ENCODE data around the gene PBX1. TPM values are rescaled to one million over a fixed set of nuclear protein-coding genes. Genes with fewer than 3 reads are reported as not detected.
"Not testable (repeated sequence)": the region's sequence is repeated elsewhere in the genome, so short reads cannot be mapped to it uniquely, and the experiment has no call there.

Gene PBX1
- total RNA-seq, 1 donor from 2014 or later: 87.2 TPM

GRCh38 chr1:164589961-164590507, 31.1 kb downstream of the PBX1 start:
- no peak for DNase-seq (ENCODE audit: low spot score)

GRCh38 chr1:164590592-164590991, 31.6 kb downstream of the PBX1 start:
- no peak for DNase-seq (ENCODE audit: low spot score)

GRCh38 chr1:164591858-164592257, 32.9 kb downstream of the PBX1 start:
- DNase-seq (ENCODE audit: low spot score): no peak

- DNase-seq (ENCODE audit: low spot score): no peak
Observed at GRCh38 chr1:164592634-164593033, 33.6 kb downstream of the PBX1 start.

- DNase-seq (ENCODE audit: low spot score): no peak
Observed at GRCh38 chr1:164595212-164595611, 36.2 kb downstream of the PBX1 start.

- no peak for DNase-seq (ENCODE audit: low spot score)
Observed at GRCh38 chr1:164596172-164596571, 37.2 kb downstream of the PBX1 start.

GRCh38 chr1:164598719-164599118, 39.7 kb downstream of the PBX1 start:
- DNase-seq (ENCODE audit: low spot score): no peak

GRCh38 chr1:164599272-164599671, 40.3 kb downstream of the PBX1 start:
- DNase-seq (ENCODE audit: low spot score): no peak

GRCh38 chr1:164601399-164602100, 42.6 kb downstream of the PBX1 start:
- DNase-seq (ENCODE audit: low spot score): no peak

- DNase-seq (ENCODE audit: low spot score): no peak
Observed at GRCh38 chr1:164602101-164602422, 43.1 kb downstream of the PBX1 start.

- DNase-seq (ENCODE audit: low spot score): no peak
Observed at GRCh38 chr1:164602480-164603093, 43.6 kb downstream of the PBX1 start.

GRCh38 chr1:164603805-164604204, 44.8 kb downstream of the PBX1 start:
- not testable (repeated sequence) for DNase-seq (ENCODE audit: low spot score)

- no peak for DNase-seq (ENCODE audit: low spot score)
Observed at GRCh38 chr1:164604541-164604940, 45.6 kb downstream of the PBX1 start.

- no peak for DNase-seq (ENCODE audit: low spot score)
Observed at GRCh38 chr1:164605254-164606091, 46.5 kb downstream of the PBX1 start.

GRCh38 chr1:164607351-164607750, 48.4 kb downstream of the PBX1 start:
- DNase-seq (ENCODE audit: low spot score): no peak

GRCh38 chr1:164608651-164609057, 49.7 kb downstream of the PBX1 start:
- no peak for DNase-seq (ENCODE audit: low spot score)

GRCh38 chr1:164609089-164609488, 50.1 kb downstream of the PBX1 start:
- DNase-seq (ENCODE audit: low spot score): no peak

GRCh38 chr1:164610538-164611222, 51.7 kb downstream of the PBX1 start:
- no peak for DNase-seq (ENCODE audit: low spot score)

- DNase-seq (ENCODE audit: low spot score): no peak
Observed at GRCh38 chr1:164611754-164612642, 53.0 kb downstream of the PBX1 start.

- DNase-seq (ENCODE audit: low spot score): no peak
Observed at GRCh38 chr1:164613176-164613575, 54.2 kb downstream of the PBX1 start.

Data from mesenteric fat pad (tissue), 1 donor.